HCT116 (cell line): ENCODE measurements around the gene ARL15.

ENCODE experiments used
- EZH2 ChIP-seq: fragments of 200-600 bp; sonication (generic); IDR thresholded peaks from 2 replicates; pipeline ENCODE4 v1.6.1; 2017; ENCODE audit warnings: antibody characterized with exemption, mixed run types
- TF ChIP-seq, protein P1 (sequence below), 3 experiments: fragments of 200-600 bp in 1 of 3; sonication (generic) in 1 of 3; IDR thresholded peaks in 2 of 3; conservative IDR thresholded peaks in 1 of 3; 2 replicates each; pipeline ENCODE4 v1.5.1; 2012 to 2017; ENCODE audit warnings: low read depth in 2 of 3, low read length in 2 of 3, antibody characterized with exemption in 1 of 3, borderline replicate concordance in 1 of 3, control low read depth in 1 of 3, mild to moderate bottlenecking in 1 of 3, mixed read lengths in 1 of 3, mixed run types in 1 of 3, moderate library complexity in 1 of 3; ENCODE audit not compliant: insufficient read depth in 1 of 3

DNA sequence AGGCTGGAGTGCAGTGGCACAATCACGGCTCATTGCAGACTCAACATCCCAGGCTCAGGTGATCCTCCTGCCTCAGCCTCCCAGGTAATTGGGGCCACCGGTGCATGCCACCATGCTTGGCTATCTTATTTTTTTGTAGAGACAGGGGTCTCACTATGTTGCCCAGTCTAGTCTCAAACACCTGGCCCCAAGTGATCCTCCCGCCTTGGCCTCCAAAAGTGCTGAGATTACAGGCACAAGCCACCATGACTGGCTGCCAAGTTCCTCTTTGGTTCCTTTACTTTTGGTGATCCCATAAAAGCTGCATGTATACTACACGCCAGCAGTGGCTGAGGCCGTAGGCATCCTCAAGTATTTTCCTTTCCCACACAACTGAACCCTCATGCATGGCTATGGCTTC is 11.4 kb downstream of the ARL15 start:
- TF ChIP-seq, protein P1, sequence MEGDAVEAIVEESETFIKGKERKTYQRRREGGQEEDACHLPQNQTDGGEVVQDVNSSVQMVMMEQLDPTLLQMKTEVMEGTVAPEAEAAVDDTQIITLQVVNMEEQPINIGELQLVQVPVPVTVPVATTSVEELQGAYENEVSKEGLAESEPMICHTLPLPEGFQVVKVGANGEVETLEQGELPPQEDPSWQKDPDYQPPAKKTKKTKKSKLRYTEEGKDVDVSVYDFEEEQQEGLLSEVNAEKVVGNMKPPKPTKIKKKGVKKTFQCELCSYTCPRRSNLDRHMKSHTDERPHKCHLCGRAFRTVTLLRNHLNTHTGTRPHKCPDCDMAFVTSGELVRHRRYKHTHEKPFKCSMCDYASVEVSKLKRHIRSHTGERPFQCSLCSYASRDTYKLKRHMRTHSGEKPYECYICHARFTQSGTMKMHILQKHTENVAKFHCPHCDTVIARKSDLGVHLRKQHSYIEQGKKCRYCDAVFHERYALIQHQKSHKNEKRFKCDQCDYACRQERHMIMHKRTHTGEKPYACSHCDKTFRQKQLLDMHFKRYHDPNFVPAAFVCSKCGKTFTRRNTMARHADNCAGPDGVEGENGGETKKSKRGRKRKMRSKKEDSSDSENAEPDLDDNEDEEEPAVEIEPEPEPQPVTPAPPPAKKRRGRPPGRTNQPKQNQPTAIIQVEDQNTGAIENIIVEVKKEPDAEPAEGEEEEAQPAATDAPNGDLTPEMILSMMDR (IDR thresholded peaks at IDR 0.05 in 2 of 3, conservative IDR thresholded peaks at IDR 0.05 in 1 of 3; ENCODE audit: borderline replicate concordance in 1 of 3, insufficient read depth in 1 of 3, low read depth in 2 of 3, low read length in 2 of 3) = no peak
- TF ChIP-seq EZH2 = no peak
